ENCODE measurements around the gene DBH.
"Not testable (repeated sequence)": the region's sequence is repeated elsewhere in the genome, so short reads cannot be mapped to it uniquely, and the experiment has no call there.

DNA sequence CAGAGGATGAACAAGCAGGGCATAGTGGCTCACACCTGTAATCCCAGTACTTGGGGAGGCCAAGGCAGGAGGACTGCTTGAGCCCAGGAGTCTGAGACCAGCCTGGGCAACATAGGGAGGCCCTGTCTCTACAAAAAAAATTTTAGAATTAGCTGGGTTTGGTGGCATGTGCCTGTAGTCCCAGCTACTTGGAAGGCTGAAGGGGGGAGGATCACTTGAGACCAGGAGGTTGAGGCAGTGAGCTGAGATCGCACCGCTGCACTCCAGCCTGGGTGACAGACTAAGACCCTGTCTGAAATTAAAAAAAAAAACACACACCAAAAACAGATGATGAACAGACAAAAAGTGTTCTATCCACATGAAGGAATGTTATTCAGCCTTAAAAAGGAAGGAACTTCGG is 39.6 kb downstream of the DBH start:
- TF ChIP-seq, protein P1, sequence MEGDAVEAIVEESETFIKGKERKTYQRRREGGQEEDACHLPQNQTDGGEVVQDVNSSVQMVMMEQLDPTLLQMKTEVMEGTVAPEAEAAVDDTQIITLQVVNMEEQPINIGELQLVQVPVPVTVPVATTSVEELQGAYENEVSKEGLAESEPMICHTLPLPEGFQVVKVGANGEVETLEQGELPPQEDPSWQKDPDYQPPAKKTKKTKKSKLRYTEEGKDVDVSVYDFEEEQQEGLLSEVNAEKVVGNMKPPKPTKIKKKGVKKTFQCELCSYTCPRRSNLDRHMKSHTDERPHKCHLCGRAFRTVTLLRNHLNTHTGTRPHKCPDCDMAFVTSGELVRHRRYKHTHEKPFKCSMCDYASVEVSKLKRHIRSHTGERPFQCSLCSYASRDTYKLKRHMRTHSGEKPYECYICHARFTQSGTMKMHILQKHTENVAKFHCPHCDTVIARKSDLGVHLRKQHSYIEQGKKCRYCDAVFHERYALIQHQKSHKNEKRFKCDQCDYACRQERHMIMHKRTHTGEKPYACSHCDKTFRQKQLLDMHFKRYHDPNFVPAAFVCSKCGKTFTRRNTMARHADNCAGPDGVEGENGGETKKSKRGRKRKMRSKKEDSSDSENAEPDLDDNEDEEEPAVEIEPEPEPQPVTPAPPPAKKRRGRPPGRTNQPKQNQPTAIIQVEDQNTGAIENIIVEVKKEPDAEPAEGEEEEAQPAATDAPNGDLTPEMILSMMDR (IDR thresholded peaks at IDR 0.05), result not testable (repeated sequence)
- not testable (repeated sequence) for TF ChIP-seq POLR2A (IDR thresholded peaks at IDR 0.05)

All from esophagus squamous epithelium (tissue), 4 donors.